Measurements from ENCODE around the gene DMP1.

DMP1 gene

GRCh38 chr4:87649980-87650379 is at the start of gene DMP1:
TSS of gene DMP1 (plus strand) at chr4:87650280. CDS start at chr4:87656493, 6,213 bp downstream.
- no peaks in the 10 kb centered on the region for H3K27me3 ChIP-seq (ENCODE audit: control insufficient read depth in 1 of 2, insufficient read depth in 2 of 2, low read length in 2 of 2)
- no peaks in the 10 kb centered on the region for H3K36me3 ChIP-seq (ENCODE audit: control insufficient read depth in 1 of 2, insufficient read depth in 2 of 2, low read length in 2 of 2)

GRCh38 chr4:87601361-87601760 is 48.7 kb upstream of the DMP1 start:
- Histone ChIP-seq H3K9me3 (ENCODE audit: control insufficient read depth in 1 of 2, low read length in 2 of 2) (no peaks in the 10 kb centered on the region), H3K4me3 (ENCODE audit: low read depth in 1 of 2, low read length in 2 of 2) (no peak overlapping the region), H3K27me3 (ENCODE audit: control insufficient read depth in 1 of 2, insufficient read depth in 2 of 2, low read length in 2 of 2) (no peaks in the 10 kb centered on the region), H3K27ac (ENCODE audit: low read depth, low read length) (no peak overlapping the region), H3K4me1 (ENCODE audit: control insufficient read depth in 1 of 2, insufficient read depth in 2 of 2, low read length in 2 of 2) (no peaks in the 10 kb centered on the region), H3K9ac (ENCODE audit: low read depth in 1 of 2, low read length in 2 of 2) (no peak overlapping the region), H3K36me3 (ENCODE audit: control insufficient read depth in 1 of 2, insufficient read depth in 2 of 2, low read length in 2 of 2) (no peaks in the 10 kb centered on the region)

More at GRCh38 chr4:87649980-87650379, at the start of gene DMP1:
- Histone ChIP-seq H3K9ac (ENCODE audit: low read depth in 1 of 2, low read length in 2 of 2) (no peak within 1 kb of the TSS), H3K9me3 (ENCODE audit: control insufficient read depth in 1 of 2, low read length in 2 of 2) (no peaks in the 10 kb centered on the region), H3K27ac (ENCODE audit: low read depth, low read length) (no peak within 1 kb of the TSS), H3K4me1 (ENCODE audit: control insufficient read depth in 1 of 2, insufficient read depth in 2 of 2, low read length in 2 of 2) (no peaks in the 10 kb centered on the region), H3K4me3 (ENCODE audit: low read depth in 1 of 2, low read length in 2 of 2) (no peak within 1 kb of the TSS)

- no peaks in the 10 kb centered on the region for H3K36me3 ChIP-seq (ENCODE audit: control insufficient read depth in 1 of 2, insufficient read depth in 2 of 2, low read length in 2 of 2)
- no peak within 1 kb of the TSS for H3K9ac ChIP-seq (ENCODE audit: low read depth in 1 of 2, low read length in 2 of 2)
- H3K4me1 ChIP-seq (ENCODE audit: control insufficient read depth in 1 of 2, insufficient read depth in 2 of 2, low read length in 2 of 2) = no peaks in the 10 kb centered on the region
- no peak within 1 kb of the TSS for H3K27ac ChIP-seq (ENCODE audit: low read depth, low read length)
- H3K4me3 ChIP-seq (ENCODE audit: low read depth in 1 of 2, low read length in 2 of 2) = no peak within 1 kb of the TSS
- H3K9me3 ChIP-seq (ENCODE audit: control insufficient read depth in 1 of 2, low read length in 2 of 2) = no peaks in the 10 kb centered on the region
- no peaks in the 10 kb centered on the region for H3K27me3 ChIP-seq (ENCODE audit: control insufficient read depth in 1 of 2, insufficient read depth in 2 of 2, low read length in 2 of 2)
These were observed 41.9 kb upstream of the DMP1 start, which contains the start of gene DSPP for GRCh38 chr4:87608229-87608628. TSS of gene DSPP (plus strand) at chr4:87608529. CDS start at chr4:87610909, 2,380 bp downstream.

- no peak overlapping the region for H3K9ac ChIP-seq (ENCODE audit: low read depth in 1 of 2, low read length in 2 of 2)
These were observed 35.7 kb upstream of the DMP1 start for GRCh38 chr4:87614292-87614890.

GRCh38 chr4:87616268-87616667 is 33.8 kb upstream of the DMP1 start:
- no peak overlapping the region for H3K27ac ChIP-seq (ENCODE audit: low read depth, low read length)
- no peaks in the 10 kb centered on the region for H3K36me3 ChIP-seq (ENCODE audit: control insufficient read depth in 1 of 2, insufficient read depth in 2 of 2, low read length in 2 of 2)
- H3K4me3 ChIP-seq (ENCODE audit: low read depth in 1 of 2, low read length in 2 of 2) = no peak overlapping the region
- no peak overlapping the region for H3K9ac ChIP-seq (ENCODE audit: low read depth in 1 of 2, low read length in 2 of 2)
- H3K27me3 ChIP-seq (ENCODE audit: control insufficient read depth in 1 of 2, insufficient read depth in 2 of 2, low read length in 2 of 2) = no peaks in the 10 kb centered on the region
- no peaks in the 10 kb centered on the region for H3K9me3 ChIP-seq (ENCODE audit: control insufficient read depth in 1 of 2, low read length in 2 of 2)
- no peaks in the 10 kb centered on the region for H3K4me1 ChIP-seq (ENCODE audit: control insufficient read depth in 1 of 2, insufficient read depth in 2 of 2, low read length in 2 of 2)

More at GRCh38 chr4:87614292-87614890, 35.7 kb upstream of the DMP1 start:
- H3K27me3 ChIP-seq (ENCODE audit: control insufficient read depth in 1 of 2, insufficient read depth in 2 of 2, low read length in 2 of 2) = no peaks in the 10 kb centered on the region
- H3K27ac ChIP-seq (ENCODE audit: low read depth, low read length) = no peak overlapping the region
- no peaks in the 10 kb centered on the region for H3K4me1 ChIP-seq (ENCODE audit: control insufficient read depth in 1 of 2, insufficient read depth in 2 of 2, low read length in 2 of 2)
- no peaks in the 10 kb centered on the region for H3K36me3 ChIP-seq (ENCODE audit: control insufficient read depth in 1 of 2, insufficient read depth in 2 of 2, low read length in 2 of 2)
- no peak overlapping the region for H3K4me3 ChIP-seq (ENCODE audit: low read depth in 1 of 2, low read length in 2 of 2)
- no peaks in the 10 kb centered on the region for H3K9me3 ChIP-seq (ENCODE audit: control insufficient read depth in 1 of 2, low read length in 2 of 2)

- Histone ChIP-seq H3K36me3 (ENCODE audit: control insufficient read depth in 1 of 2, insufficient read depth in 2 of 2, low read length in 2 of 2) (no peaks in the 10 kb centered on the region), H3K27me3 (ENCODE audit: control insufficient read depth in 1 of 2, insufficient read depth in 2 of 2, low read length in 2 of 2) (no peaks in the 10 kb centered on the region), H3K4me3 (ENCODE audit: low read depth in 1 of 2, low read length in 2 of 2) (no peak overlapping the region), H3K9ac (ENCODE audit: low read depth in 1 of 2, low read length in 2 of 2) (no peak overlapping the region), H3K27ac (ENCODE audit: low read depth, low read length) (no peak overlapping the region), H3K4me1 (ENCODE audit: control insufficient read depth in 1 of 2, insufficient read depth in 2 of 2, low read length in 2 of 2) (no peaks in the 10 kb centered on the region), H3K9me3 (ENCODE audit: control insufficient read depth in 1 of 2, low read length in 2 of 2) (no peaks in the 10 kb centered on the region)
These were observed 30.0 kb upstream of the DMP1 start for GRCh38 chr4:87620086-87620485.

GRCh38 chr4:87620491-87620890 is 29.6 kb upstream of the DMP1 start:
- Histone ChIP-seq H3K9me3 (ENCODE audit: control insufficient read depth in 1 of 2, low read length in 2 of 2) (no peaks in the 10 kb centered on the region), H3K4me3 (ENCODE audit: low read depth in 1 of 2, low read length in 2 of 2) (no peak overlapping the region), H3K36me3 (ENCODE audit: control insufficient read depth in 1 of 2, insufficient read depth in 2 of 2, low read length in 2 of 2) (no peaks in the 10 kb centered on the region), H3K27me3 (ENCODE audit: control insufficient read depth in 1 of 2, insufficient read depth in 2 of 2, low read length in 2 of 2) (no peaks in the 10 kb centered on the region), H3K9ac (ENCODE audit: low read depth in 1 of 2, low read length in 2 of 2) (no peak overlapping the region), H3K27ac (ENCODE audit: low read depth, low read length) (no peak overlapping the region), H3K4me1 (ENCODE audit: control insufficient read depth in 1 of 2, insufficient read depth in 2 of 2, low read length in 2 of 2) (no peaks in the 10 kb centered on the region)

- Histone ChIP-seq H3K27me3 (ENCODE audit: control insufficient read depth in 1 of 2, insufficient read depth in 2 of 2, low read length in 2 of 2) (no peaks in the 10 kb centered on the region), H3K9me3 (ENCODE audit: control insufficient read depth in 1 of 2, low read length in 2 of 2) (no peaks in the 10 kb centered on the region), H3K9ac (ENCODE audit: low read depth in 1 of 2, low read length in 2 of 2) (no peak overlapping the region), H3K36me3 (ENCODE audit: control insufficient read depth in 1 of 2, insufficient read depth in 2 of 2, low read length in 2 of 2) (no peaks in the 10 kb centered on the region), H3K4me1 (ENCODE audit: control insufficient read depth in 1 of 2, insufficient read depth in 2 of 2, low read length in 2 of 2) (no peaks in the 10 kb centered on the region), H3K4me3 (ENCODE audit: low read depth in 1 of 2, low read length in 2 of 2) (no peak overlapping the region), H3K27ac (ENCODE audit: low read depth, low read length) (no peak overlapping the region)
These were observed 27.8 kb upstream of the DMP1 start for GRCh38 chr4:87622303-87622702.

- Histone ChIP-seq H3K4me1 (ENCODE audit: control insufficient read depth in 1 of 2, insufficient read depth in 2 of 2, low read length in 2 of 2) (no peaks in the 10 kb centered on the region), H3K27ac (ENCODE audit: low read depth, low read length) (no peak overlapping the region), H3K27me3 (ENCODE audit: control insufficient read depth in 1 of 2, insufficient read depth in 2 of 2, low read length in 2 of 2) (no peaks in the 10 kb centered on the region), H3K36me3 (ENCODE audit: control insufficient read depth in 1 of 2, insufficient read depth in 2 of 2, low read length in 2 of 2) (no peaks in the 10 kb centered on the region), H3K4me3 (ENCODE audit: low read depth in 1 of 2, low read length in 2 of 2) (no peak overlapping the region), H3K9ac (ENCODE audit: low read depth in 1 of 2, low read length in 2 of 2) (no peak overlapping the region), H3K9me3 (ENCODE audit: control insufficient read depth in 1 of 2, low read length in 2 of 2) (no peaks in the 10 kb centered on the region)
These were observed 25.4 kb upstream of the DMP1 start for GRCh38 chr4:87624698-87625097.

- H3K27me3 ChIP-seq (ENCODE audit: control insufficient read depth in 1 of 2, insufficient read depth in 2 of 2, low read length in 2 of 2) = no peaks in the 10 kb centered on the region
- no peaks in the 10 kb centered on the region for H3K4me1 ChIP-seq (ENCODE audit: control insufficient read depth in 1 of 2, insufficient read depth in 2 of 2, low read length in 2 of 2)
- no peaks in the 10 kb centered on the region for H3K9me3 ChIP-seq (ENCODE audit: control insufficient read depth in 1 of 2, low read length in 2 of 2)
- no peak overlapping the region for H3K27ac ChIP-seq (ENCODE audit: low read depth, low read length)
- H3K36me3 ChIP-seq (ENCODE audit: control insufficient read depth in 1 of 2, insufficient read depth in 2 of 2, low read length in 2 of 2) = no peaks in the 10 kb centered on the region
- no peak overlapping the region for H3K4me3 ChIP-seq (ENCODE audit: low read depth in 1 of 2, low read length in 2 of 2)
- no peak overlapping the region for H3K9ac ChIP-seq (ENCODE audit: low read depth in 1 of 2, low read length in 2 of 2)
These were observed 18.4 kb upstream of the DMP1 start for GRCh38 chr4:87631668-87632067.
